OCI-LY1 (cell line): Measurements from ENCODE around the gene FGGY.

ENCODE experiments used
- H2AFZ ChIP-seq: fragments of 200-600 bp; sonication (generic), shearing (Covaris generic); 2 replicates; pipeline ENCODE4 v1.6.0; 2014; ENCODE audit warnings: antibody characterized with exemption, mild to moderate bottlenecking, low read length
- H3F3A ChIP-seq: fragments of 200-600 bp; sonication (generic), shearing (Covaris generic); 2 replicates; pipeline ENCODE4 v1.6.0; 2014; ENCODE audit warnings: mild to moderate bottlenecking, antibody characterized with exemption, low read length, moderate library complexity; ENCODE audit not compliant: insufficient read depth
- H3K27ac ChIP-seq: fragments of 200-600 bp; sonication (generic); 2 replicates; pipeline ENCODE4 v1.5.1; 2014; ENCODE audit warnings: low read length, mixed run types, mild to moderate bottlenecking, low read depth; ENCODE audit not compliant: poor library complexity, severe bottlenecking
- H3K27me3 ChIP-seq: fragments of 200-600 bp; sonication (generic); 2 replicates; pipeline ENCODE4 v1.6.0; 2014; ENCODE audit warnings: antibody characterized with exemption, mild to moderate bottlenecking, low read length, moderate library complexity; ENCODE audit not compliant: insufficient read depth
- H3K36me3 ChIP-seq: fragments of 200-600 bp; sonication (generic); 2 replicates; pipeline ENCODE4 v1.6.1; 2014; ENCODE audit warnings: mild to moderate bottlenecking, antibody characterized with exemption, low read length, moderate library complexity, mixed read lengths; ENCODE audit not compliant: insufficient read depth
- H3K4me1 ChIP-seq: fragments of 200-600 bp; sonication (generic); 2 replicates; pipeline ENCODE4 v1.5.1; 2014; ENCODE audit warnings: mild to moderate bottlenecking, low read length, moderate library complexity; ENCODE audit not compliant: insufficient read depth, severe bottlenecking
- H3K4me2 ChIP-seq: fragments of 200-600 bp; sonication (generic), shearing (Covaris generic); 2 replicates; pipeline ENCODE4 v1.6.1; 2014; ENCODE audit warnings: low read length
- H3K4me3 ChIP-seq: fragments of 200-600 bp; sonication (generic); 2 replicates; pipeline ENCODE4 v1.5.1; 2014; ENCODE audit warnings: low read length, low read depth, mild to moderate bottlenecking, mixed read lengths; ENCODE audit not compliant: poor library complexity, severe bottlenecking
- H3K79me2 ChIP-seq: fragments of 200-600 bp; shearing (Covaris generic); 2 replicates; pipeline ENCODE4 v1.6.1; 2016; ENCODE audit warnings: mixed run types, low read length, mixed read lengths; ENCODE audit not compliant: insufficient read depth
- H3K9ac ChIP-seq: fragments of 200-600 bp; sonication (generic), shearing (Covaris generic); 2 replicates; pipeline ENCODE4 v1.6.1; 2014; ENCODE audit warnings: mild to moderate bottlenecking, low read length, mixed read lengths
- H3K9me2 ChIP-seq: fragments of 200-600 bp; sonication (generic), shearing (Covaris generic); 2 replicates; pipeline ENCODE4 v1.6.1; 2014; ENCODE audit warnings: low read depth, mild to moderate bottlenecking, low read length, mixed read lengths
- H3K9me3 ChIP-seq: fragments of 200-600 bp; shearing (Covaris generic); 2 replicates; pipeline ENCODE4 v1.6.1; 2014; ENCODE audit warnings: low read length, mixed read lengths
- H4K20me1 ChIP-seq: fragments of 200-600 bp; sonication (generic), shearing (Covaris generic); 2 replicates; pipeline ENCODE4 v1.6.0; 2016; ENCODE audit warnings: mild to moderate bottlenecking, low read length; ENCODE audit not compliant: insufficient read depth
- EZH2 ChIP-seq: fragments of 200-600 bp; sonication (generic), shearing (Covaris generic); IDR thresholded peaks from 2 replicates; pipeline ENCODE4 v1.8.0; 2017; ENCODE audit warnings: borderline replicate concordance, mixed run types, mild to moderate bottlenecking, antibody characterized with exemption, low read length, moderate library complexity, mixed read lengths
- TF ChIP-seq, protein P1 (sequence below): fragments of 200-600 bp; sonication (generic), shearing (Covaris generic); IDR thresholded peaks from 2 replicates; pipeline ENCODE4 v1.5.1; 2017; ENCODE audit warnings: mild to moderate bottlenecking, antibody characterized with exemption, low read length, moderate library complexity, mixed read lengths

FGGY gene

DNA sequence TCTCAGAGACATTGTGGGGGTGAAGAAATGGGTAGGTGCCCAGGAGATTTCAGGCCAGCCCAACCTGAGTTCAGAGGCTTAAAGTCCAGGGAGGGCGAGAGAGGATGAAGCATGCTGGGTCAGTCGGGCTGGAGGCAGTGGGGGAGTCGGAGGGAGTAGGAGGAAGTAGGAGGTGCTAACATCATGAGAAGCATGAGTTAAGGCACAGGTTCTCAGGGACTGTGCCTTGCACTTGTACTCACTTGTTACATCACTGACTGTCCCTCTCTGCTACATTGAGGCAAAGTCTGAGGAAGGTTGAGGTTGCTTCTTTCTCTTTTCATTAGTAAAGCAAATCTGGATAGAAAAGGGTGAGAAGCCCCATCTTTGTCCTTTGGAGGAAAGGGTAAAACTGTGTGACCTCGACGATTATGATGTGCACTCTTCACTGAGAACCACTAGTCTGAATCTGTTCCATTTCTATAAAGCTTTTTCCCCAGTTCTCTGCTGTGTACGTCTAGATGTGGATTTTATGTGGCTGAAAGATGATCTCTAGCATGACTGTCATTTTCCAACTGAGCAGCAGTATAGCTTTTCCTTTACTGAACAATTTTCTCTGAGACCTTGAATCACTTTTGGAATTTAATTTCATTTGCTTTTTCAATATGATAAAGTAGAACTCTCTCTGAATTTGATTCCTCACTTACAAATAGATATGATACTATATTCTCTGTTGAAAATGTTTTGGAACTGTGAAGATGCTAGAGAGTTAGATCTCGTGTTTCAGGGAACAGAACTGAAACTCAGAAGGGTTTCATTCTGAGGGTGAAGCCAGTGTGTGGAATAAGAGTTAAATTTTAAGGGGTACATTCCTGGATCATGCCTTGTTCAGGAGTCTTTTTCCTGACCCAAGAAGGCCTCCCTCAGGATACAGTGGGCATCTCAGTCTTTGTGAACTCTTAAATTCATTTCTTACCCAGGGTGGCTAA, 94.6 kb downstream of the FGGY start:
- no peaks in the 10 kb centered on the region for H3K36me3 ChIP-seq
- no peaks in the 10 kb centered on the region for H3K79me2 ChIP-seq
- H3K27me3 ChIP-seq: no peaks in the 10 kb centered on the region
- no peak overlapping the region for H3K4me2 ChIP-seq
- no peak overlapping the region for H3K27ac ChIP-seq
- TF ChIP-seq, protein P1, sequence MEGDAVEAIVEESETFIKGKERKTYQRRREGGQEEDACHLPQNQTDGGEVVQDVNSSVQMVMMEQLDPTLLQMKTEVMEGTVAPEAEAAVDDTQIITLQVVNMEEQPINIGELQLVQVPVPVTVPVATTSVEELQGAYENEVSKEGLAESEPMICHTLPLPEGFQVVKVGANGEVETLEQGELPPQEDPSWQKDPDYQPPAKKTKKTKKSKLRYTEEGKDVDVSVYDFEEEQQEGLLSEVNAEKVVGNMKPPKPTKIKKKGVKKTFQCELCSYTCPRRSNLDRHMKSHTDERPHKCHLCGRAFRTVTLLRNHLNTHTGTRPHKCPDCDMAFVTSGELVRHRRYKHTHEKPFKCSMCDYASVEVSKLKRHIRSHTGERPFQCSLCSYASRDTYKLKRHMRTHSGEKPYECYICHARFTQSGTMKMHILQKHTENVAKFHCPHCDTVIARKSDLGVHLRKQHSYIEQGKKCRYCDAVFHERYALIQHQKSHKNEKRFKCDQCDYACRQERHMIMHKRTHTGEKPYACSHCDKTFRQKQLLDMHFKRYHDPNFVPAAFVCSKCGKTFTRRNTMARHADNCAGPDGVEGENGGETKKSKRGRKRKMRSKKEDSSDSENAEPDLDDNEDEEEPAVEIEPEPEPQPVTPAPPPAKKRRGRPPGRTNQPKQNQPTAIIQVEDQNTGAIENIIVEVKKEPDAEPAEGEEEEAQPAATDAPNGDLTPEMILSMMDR: no peak
- TF ChIP-seq EZH2: no peak
- no peaks in the 10 kb centered on the region for H3K4me1 ChIP-seq
- H3K9me2 ChIP-seq: no peaks in the 10 kb centered on the region
- H3K9me3 ChIP-seq: no peaks in the 10 kb centered on the region
- H4K20me1 ChIP-seq: no peaks in the 10 kb centered on the region
- no peak overlapping the region for H3K4me3 ChIP-seq
- H3K9ac ChIP-seq: no peak overlapping the region
- H3F3A ChIP-seq: no peaks in the 10 kb centered on the region
- H2AFZ ChIP-seq: no peak overlapping the region

DNA sequence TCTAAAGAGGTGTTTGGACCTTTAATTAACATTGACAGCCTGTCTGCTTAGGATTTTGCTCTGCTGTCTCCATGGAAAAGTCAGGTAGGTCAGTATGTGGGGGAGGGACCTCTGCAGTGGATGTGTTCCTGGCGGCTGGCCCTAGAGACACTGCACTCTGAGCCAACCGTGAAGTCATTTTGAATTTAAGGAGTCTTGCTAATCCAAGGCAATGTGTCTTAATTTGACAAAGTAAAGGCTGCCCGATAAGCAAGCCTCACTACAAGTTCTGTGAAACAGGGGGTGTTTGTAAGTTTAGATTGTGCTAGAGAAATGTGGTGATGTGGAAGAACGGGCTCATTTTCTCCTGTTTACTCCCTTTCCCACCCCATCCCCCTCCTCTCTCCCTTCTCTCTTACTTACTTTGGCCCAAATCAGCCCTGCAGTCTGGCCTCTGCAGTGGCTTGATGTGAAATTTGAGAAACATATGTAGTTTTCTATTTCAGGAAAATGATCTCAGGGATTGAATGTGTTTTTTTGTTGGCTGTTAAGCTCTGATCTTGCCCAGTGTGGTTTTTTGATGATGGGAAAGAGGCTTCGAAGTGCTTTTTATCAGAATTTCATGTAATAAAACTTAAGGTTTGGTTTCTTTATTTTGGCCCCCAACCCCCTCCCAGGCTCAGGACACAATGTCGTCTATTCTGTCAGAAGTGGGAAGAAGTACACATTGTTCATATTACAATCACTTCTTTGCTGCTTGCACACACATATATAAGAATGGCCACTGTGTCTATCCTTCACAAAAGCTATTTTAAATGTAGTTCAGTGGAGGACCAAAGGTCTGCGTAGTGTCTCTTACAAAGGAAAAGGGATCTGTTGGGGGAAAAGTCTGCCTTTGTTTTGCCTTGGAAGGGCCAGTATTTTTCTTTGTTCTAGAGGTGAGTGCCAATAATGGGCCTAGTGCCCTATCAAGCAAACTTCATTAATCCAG, 96.6 kb downstream of the FGGY start:
- Histone ChIP-seq H3K4me1 (no peaks in the 10 kb centered on the region), H3K79me2 (no peaks in the 10 kb centered on the region), H3K27ac (no peak overlapping the region), H3K9ac (no peak overlapping the region), H3K9me3 (no peaks in the 10 kb centered on the region), H2AFZ (no peak overlapping the region), H3K4me3 (no peak overlapping the region), H4K20me1 (no peaks in the 10 kb centered on the region), H3K27me3 (no peaks in the 10 kb centered on the region), H3F3A (no peaks in the 10 kb centered on the region), H3K36me3 (no peaks in the 10 kb centered on the region), H3K4me2 (no peak overlapping the region), H3K9me2 (no peaks in the 10 kb centered on the region)
- no peak for TF ChIP-seq EZH2
- TF ChIP-seq, protein P1: no peak

DNA sequence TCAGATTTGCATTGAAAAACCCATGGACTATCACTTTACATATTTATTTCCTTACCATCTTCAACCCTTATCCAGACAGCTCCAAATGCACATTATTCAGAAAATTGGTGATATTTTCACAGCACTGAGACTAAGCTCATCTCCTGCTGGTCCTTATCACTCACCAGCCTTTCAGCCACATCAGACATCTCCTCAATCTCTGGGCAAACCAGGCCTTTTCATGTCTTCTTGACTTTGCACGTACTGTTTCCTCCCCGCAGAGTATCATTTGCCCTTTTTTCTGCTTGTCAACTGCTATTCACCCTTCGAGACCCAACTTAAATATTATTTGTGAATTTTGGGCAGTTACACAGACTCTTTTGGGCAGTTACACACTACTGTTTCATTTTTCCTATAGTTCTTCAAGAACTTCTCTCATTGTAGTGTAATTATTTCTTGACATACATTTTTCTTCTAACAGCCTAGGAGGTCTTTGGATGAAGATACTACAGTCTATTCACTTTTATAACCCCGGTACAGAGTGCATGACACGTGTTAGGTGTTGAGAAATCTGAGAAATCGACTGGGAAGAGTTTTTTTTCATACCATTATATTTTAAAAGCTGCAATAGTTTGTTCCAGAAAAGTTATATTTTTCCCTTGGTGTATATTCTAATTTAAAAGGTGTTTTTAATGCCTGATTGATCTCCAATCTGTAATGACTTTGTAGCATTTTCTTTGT, 98.0 kb downstream of the FGGY start:
- H3K9ac ChIP-seq: no peak overlapping the region
- TF ChIP-seq, protein P1: no peak
- TF ChIP-seq EZH2: no peak
- no peak overlapping the region for H2AFZ ChIP-seq
- H3K9me3 ChIP-seq: no peaks in the 10 kb centered on the region
- no peak overlapping the region for H3K4me3 ChIP-seq
- H3K9me2 ChIP-seq: no peaks in the 10 kb centered on the region
- no peaks in the 10 kb centered on the region for H3K79me2 ChIP-seq
- H3K4me1 ChIP-seq: no peaks in the 10 kb centered on the region
- no peaks in the 10 kb centered on the region for H3K27me3 ChIP-seq
- H4K20me1 ChIP-seq: no peaks in the 10 kb centered on the region; the same call in 1 of the 2 replicates
- H3K36me3 ChIP-seq: no peaks in the 10 kb centered on the region
- no peaks in the 10 kb centered on the region for H3F3A ChIP-seq
- no peak overlapping the region for H3K27ac ChIP-seq
- no peak overlapping the region for H3K4me2 ChIP-seq
